ENCODE measurements around the gene AFF4. TPM values are rescaled to one million over a fixed set of nuclear protein-coding genes. Genes with fewer than 3 reads are reported as not detected.

The AFF4 gene
- total and polyA plus RNA-seq, 9 of the 15 experiments (the other 6 are each of a cell fraction or from before 2014, with no cell fraction given): 1.7 to 25.8 (median 17.9) TPM

GRCh38 chr5:132866342-132867045, 96.9 kb downstream of the AFF4 start, which contains the start of the genes GDF9 and UQCRQ (continued):
- TF ChIP-seq TGIF2 (CRISPR knock-in tag; IDR thresholded peaks at IDR 0.05): no peak
- peak; percentile 86 for TF ChIP-seq ZNF12 (CRISPR knock-in tag; IDR thresholded peaks at IDR 0.05)
- TF ChIP-seq CEBPZ (IDR thresholded peaks at IDR 0.05; ENCODE audit: borderline replicate concordance, low read depth, low read length): no peak
- no peak for TF ChIP-seq MCM5 (IDR thresholded peaks at IDR 0.05; ENCODE audit: low read depth)
- no peak for TF ChIP-seq ZBTB8A (IDR thresholded peaks at IDR 0.05; ENCODE audit: partially characterized antibody)
- peak; percentile 73 for TF ChIP-seq VEZF1 (CRISPR knock-in tag; IDR thresholded peaks at IDR 0.05)
- TF ChIP-seq ELF4 (CRISPR knock-in tag; IDR thresholded peaks at IDR 0.05): 0 out of 2 replicates have a peak, but pooled peaks have one; percentile 8
- no peak for TF ChIP-seq ID3 (CRISPR knock-in tag; IDR thresholded peaks at IDR 0.05)
- no peak for TF ChIP-seq ID3 (tag; IDR thresholded peaks at IDR 0.05)
- TF ChIP-seq ZNF407 (IDR thresholded peaks at IDR 0.05; ENCODE audit: low read depth): peak; percentile 61; the same call in 1 of the 2 replicates
- no peak for TF ChIP-seq SNRNP70 (optimal IDR thresholded peaks at IDR 0.05; ENCODE audit: low read depth, low read length)
- no peak for TF ChIP-seq BMI1 (IDR thresholded peaks at IDR 0.05; ENCODE audit: low read length)
- peak; percentile 93 for TF ChIP-seq CBFB (CRISPR knock-in tag; IDR thresholded peaks at IDR 0.05)

Data from K562 (cell line).